ENCODE measurements around the gene OR6B1. TPM values are rescaled to one million over a fixed set of nuclear protein-coding genes. Genes with fewer than 3 reads are reported as not detected.

OR6B1 gene
- total RNA-seq, 1 experiment from 2014 or later = not detected

- no peak for TF ChIP-seq CTCF (IDR thresholded peaks at IDR 0.05; ENCODE audit: insufficient read depth in 1 of 2, low read depth in 1 of 2, low read length in 1 of 2, severe bottlenecking in 1 of 2, unreplicated experiment in 1 of 2)
- no peak overlapping the region for H3K4me3 ChIP-seq (ENCODE audit: low read depth, low read length)
- H3K9me3 ChIP-seq = no peaks in the 10 kb centered on the region
- no peak for DNase-seq
- H3K36me3 ChIP-seq (ENCODE audit: control insufficient read depth, insufficient read depth, low read length) = no peaks in the 10 kb centered on the region
- Mint-ChIP-seq H3K27ac (ENCODE audit: unreplicated experiment) (no peak overlapping the region), H3K4me1 (ENCODE audit: low read depth, unreplicated experiment) (peaks cover 26% of the 10 kb centered on the region), H3K4me3 (ENCODE audit: unreplicated experiment) (no peak overlapping the region), H3K9me3 (ENCODE audit: unreplicated experiment) (no peaks in the 10 kb centered on the region), H3K27me3 (ENCODE audit: insufficient read depth, unreplicated experiment) (no peaks in the 10 kb centered on the region), H3K36me3 (ENCODE audit: insufficient read depth, unreplicated experiment) (no peaks in the 10 kb centered on the region)
- H3K27me3 ChIP-seq (replicated peaks; ENCODE audit: control insufficient read depth, insufficient read depth, low read length) = no peaks in the 10 kb centered on the region
- CTCF ChIA-PET = no interaction called here
- H3K4me1 ChIP-seq = peaks cover 29% of the 10 kb centered on the region
- POLR2A ChIA-PET = no interaction called here
- intact Hi-C loops (cut with micrococcal nuclease; ENCODE audit: unreplicated experiment) = no loop called here
- no TSS peak for BruUV-seq (replicated peaks)
Observed at GRCh38 chr7:144035385-144035784, 35.3 kb downstream of the OR6B1 start.

- CTCF ChIA-PET = no interaction called here
- no TSS peak for BruUV-seq (replicated peaks)
Observed at GRCh38 chr7:144036302-144036885, 36.3 kb downstream of the OR6B1 start.

GRCh38 chr7:144037414-144038035 is 37.4 kb downstream of the OR6B1 start:
- Histone ChIP-seq H3K4me1 (peaks cover 10% of the 10 kb centered on the region), H3K27me3 (replicated peaks; ENCODE audit: control insufficient read depth, insufficient read depth, low read length) (no peaks in the 10 kb centered on the region), H3K9me3 (no peaks in the 10 kb centered on the region), H3K4me3 (ENCODE audit: low read depth, low read length) (no peak overlapping the region), H3K36me3 (ENCODE audit: control insufficient read depth, insufficient read depth, low read length) (no peaks in the 10 kb centered on the region)
- intact Hi-C loops (cut with micrococcal nuclease; ENCODE audit: unreplicated experiment) = no loop called here
- ChIA-PET CTCF (no interaction called here), POLR2A (no interaction called here)
- DNase-seq = no peak
- H3K27ac Mint-ChIP-seq (ENCODE audit: unreplicated experiment) = no peak overlapping the region
- no peaks in the 10 kb centered on the region for H3K9me3 Mint-ChIP-seq (ENCODE audit: unreplicated experiment)
- TF ChIP-seq CTCF (IDR thresholded peaks at IDR 0.05; ENCODE audit: insufficient read depth in 1 of 2, low read depth in 1 of 2, low read length in 1 of 2, severe bottlenecking in 1 of 2, unreplicated experiment in 1 of 2) = no peak
- peaks cover 6% of the 10 kb centered on the region for H3K4me1 Mint-ChIP-seq (ENCODE audit: low read depth, unreplicated experiment)
- BruUV-seq (replicated peaks) = no TSS peak
- no peaks in the 10 kb centered on the region for H3K27me3 Mint-ChIP-seq (ENCODE audit: insufficient read depth, unreplicated experiment)
- no peak overlapping the region for H3K4me3 Mint-ChIP-seq (ENCODE audit: unreplicated experiment)
- no peaks in the 10 kb centered on the region for H3K36me3 Mint-ChIP-seq (ENCODE audit: insufficient read depth, unreplicated experiment)

More at GRCh38 chr7:144036302-144036885, 36.3 kb downstream of the OR6B1 start:
- Mint-ChIP-seq H3K9me3 (ENCODE audit: unreplicated experiment) (no peaks in the 10 kb centered on the region), H3K4me3 (ENCODE audit: unreplicated experiment) (no peak overlapping the region), H3K4me1 (ENCODE audit: low read depth, unreplicated experiment) (peaks cover 16% of the 10 kb centered on the region), H3K27me3 (ENCODE audit: insufficient read depth, unreplicated experiment) (no peaks in the 10 kb centered on the region), H3K27ac (ENCODE audit: unreplicated experiment) (no peak overlapping the region), H3K36me3 (ENCODE audit: insufficient read depth, unreplicated experiment) (no peaks in the 10 kb centered on the region)
- no peak for DNase-seq
- Histone ChIP-seq H3K4me1 (peaks cover 19% of the 10 kb centered on the region), H3K36me3 (ENCODE audit: control insufficient read depth, insufficient read depth, low read length) (no peaks in the 10 kb centered on the region), H3K4me3 (ENCODE audit: low read depth, low read length) (no peak overlapping the region), H3K27me3 (replicated peaks; ENCODE audit: control insufficient read depth, insufficient read depth, low read length) (no peaks in the 10 kb centered on the region), H3K9me3 (no peaks in the 10 kb centered on the region)
- TF ChIP-seq CTCF (IDR thresholded peaks at IDR 0.05; ENCODE audit: insufficient read depth in 1 of 2, low read depth in 1 of 2, low read length in 1 of 2, severe bottlenecking in 1 of 2, unreplicated experiment in 1 of 2) = no peak
- POLR2A ChIA-PET = no interaction called here
- intact Hi-C loops (cut with micrococcal nuclease; ENCODE audit: unreplicated experiment) = no loop called here

All from Caco-2 (cell line).